HAP-1 (cell line): ENCODE results near the gene ZNRF2.
"Not testable (repeated sequence)": the region's sequence is repeated elsewhere in the genome, so short reads cannot be mapped to it uniquely, and the experiment has no call there.

ENCODE experiments used
- DNase-seq, 2 experiments: peaks; one replicate each; pipeline ENCODE4 v3.0.0-alpha.2; 2016 to 2020; ENCODE audit warnings: low spot score in 2 of 2
- H3K27me3 ChIP-seq: fragments of 250-450 bp; sonication (Bioruptor Pico); 2 replicates; pipeline ENCODE4 v1.5.1; 2020; ENCODE audit warnings: low read depth, mild to moderate bottlenecking, moderate library complexity
- H3K36me3 ChIP-seq: fragments of 250-450 bp; sonication (Bioruptor Pico); replicated peaks from 2 replicates; pipeline ENCODE4 v1.5.1; 2020; ENCODE audit warnings: mild to moderate bottlenecking
- H3K4me1 ChIP-seq: fragments of 250-450 bp; sonication (Bioruptor Pico); 2 replicates; pipeline ENCODE4 v1.5.1; 2020; ENCODE audit warnings: mild to moderate bottlenecking
- H3K4me3 ChIP-seq: fragments of 250-450 bp; sonication (Bioruptor Pico); 2 replicates; pipeline ENCODE4 v1.5.1; 2020; ENCODE audit warnings: mild to moderate bottlenecking, moderate library complexity
- H3K9me3 ChIP-seq: fragments of 250-450 bp; sonication (Bioruptor Pico); 2 replicates; pipeline ENCODE4 v1.5.1; 2020; ENCODE audit warnings: mild to moderate bottlenecking, moderate library complexity
- in situ Hi-C: fragments of 300-500 bp; cut with MboI; formaldehyde crosslinking; loops from 3 replicates; pipeline ENCODE4 v1.14.3; 2020; ENCODE audit warnings: low sequenced_read_pairs, inconsistent platforms, mixed read lengths

The ZNRF2 gene

DNA sequence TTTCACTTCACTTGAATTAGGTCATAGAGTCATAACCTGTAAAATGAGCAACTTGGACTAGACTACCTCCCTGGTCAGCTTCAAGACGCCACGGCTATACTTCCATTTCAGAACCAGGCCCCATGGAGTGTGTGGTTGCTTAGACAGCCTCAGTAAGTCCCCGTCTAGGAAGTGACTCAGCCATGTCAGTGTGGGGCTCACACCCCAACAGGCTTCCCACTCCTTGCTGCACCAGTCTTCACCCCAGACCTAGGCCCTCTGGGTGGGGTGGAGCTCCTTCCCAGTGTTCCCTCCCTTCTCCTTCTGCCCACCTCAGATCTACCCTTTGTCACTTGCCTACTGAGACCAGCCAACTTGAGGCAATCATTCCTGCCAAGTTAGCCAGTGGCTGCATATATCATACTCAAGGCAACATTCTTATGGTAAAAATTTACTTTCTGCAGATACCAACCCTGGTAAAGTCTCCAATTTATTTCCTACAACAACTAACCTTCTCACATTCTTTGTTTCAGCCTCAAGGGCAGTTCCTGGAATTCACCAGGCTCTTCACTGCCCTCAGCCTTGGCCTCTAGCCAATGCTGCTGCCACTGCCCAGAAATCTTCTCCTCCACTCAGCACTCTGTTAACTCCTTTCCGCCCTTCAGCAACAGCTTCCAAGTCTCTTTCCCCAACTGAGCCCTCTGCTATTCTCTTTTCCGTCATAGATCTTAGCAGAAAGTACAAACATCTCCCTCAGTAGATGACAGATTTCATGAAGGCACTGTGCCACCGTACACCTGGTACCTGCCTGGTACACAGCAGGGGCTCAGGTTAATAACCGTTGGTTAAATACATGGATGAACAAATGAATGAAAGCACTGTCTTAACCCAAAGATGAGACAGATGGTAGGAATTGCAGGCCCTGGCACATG lies 31.3 kb upstream of the ZNRF2 start:
- in situ Hi-C loops = no loop called here
- Histone ChIP-seq H3K4me1 (peaks cover 6% of the 10 kb centered on the region), H3K9me3 (no peaks in the 10 kb centered on the region), H3K27me3 (no peaks in the 10 kb centered on the region), H3K4me3 (no peak overlapping the region), H3K36me3 (no peaks in the 10 kb centered on the region)
- DNase-seq = no peak

GRCh38 chr7:30253796-30254165 lies 30.6 kb upstream of the ZNRF2 start:
- 0 out of 2 replicates have a peak, but pooled peaks cover 3% of the 10 kb centered on the region for H3K4me1 ChIP-seq

GRCh38 chr7:30254248-30254647 lies 30.1 kb upstream of the ZNRF2 start:
- Histone ChIP-seq H3K4me1 (0 out of 2 replicates have a peak, but pooled peaks cover 3% of the 10 kb centered on the region), H3K36me3 (no peaks in the 10 kb centered on the region), H3K4me3 (no peak overlapping the region), H3K27me3 (no peaks in the 10 kb centered on the region), H3K9me3 (no peaks in the 10 kb centered on the region)
- in situ Hi-C loops = no loop called here
- DNase-seq = no peak

More at GRCh38 chr7:30253796-30254165, 30.6 kb upstream of the ZNRF2 start:
- in situ Hi-C loops = no loop called here
- DNase-seq = no peak
- H3K4me3 ChIP-seq = no peak overlapping the region
- H3K36me3 ChIP-seq = no peaks in the 10 kb centered on the region
- no peaks in the 10 kb centered on the region for H3K27me3 ChIP-seq
- H3K9me3 ChIP-seq = no peaks in the 10 kb centered on the region

DNA sequence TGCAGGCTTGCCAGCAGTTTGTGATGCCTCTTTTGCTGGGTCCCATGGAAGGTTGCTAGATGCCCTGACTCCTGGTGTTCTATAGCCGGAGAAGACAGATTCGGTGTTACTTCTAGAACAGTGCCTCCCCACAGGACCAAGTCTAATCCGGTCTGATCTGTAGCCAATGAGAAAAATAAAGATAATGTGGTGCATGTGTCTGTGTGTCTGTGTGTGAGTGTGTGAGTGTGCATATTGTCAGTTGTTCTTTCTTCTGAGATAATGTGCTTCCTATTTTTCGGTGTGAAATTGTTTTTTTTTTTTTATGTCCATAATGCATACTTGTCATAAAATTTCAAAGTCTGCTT lies 29.7 kb upstream of the ZNRF2 start:
- in situ Hi-C loops = no loop called here
- DNase-seq = no peak
- Histone ChIP-seq H3K4me3 (no peak overlapping the region), H3K27me3 (no peaks in the 10 kb centered on the region), H3K9me3 (no peaks in the 10 kb centered on the region), H3K4me1 (0 out of 2 replicates have a peak, but pooled peaks cover 3% of the 10 kb centered on the region), H3K36me3 (no peaks in the 10 kb centered on the region)

- H3K4me1 ChIP-seq = 0 out of 2 replicates have a peak, but pooled peaks cover under 1% of the 10 kb centered on the region
- no peak for DNase-seq
- H3K4me3 ChIP-seq = no peak overlapping the region
- no peaks in the 10 kb centered on the region for H3K9me3 ChIP-seq
- in situ Hi-C loops = no loop called here
- no peaks in the 10 kb centered on the region for H3K27me3 ChIP-seq
- no peaks in the 10 kb centered on the region for H3K36me3 ChIP-seq
These were observed 29.2 kb upstream of the ZNRF2 start for GRCh38 chr7:30255064-30255769.

GRCh38 chr7:30256349-30256858 lies 28.0 kb upstream of the ZNRF2 start:
- in situ Hi-C loops = no loop called here
- H3K27me3 ChIP-seq = no peaks in the 10 kb centered on the region
- no peak for DNase-seq
- H3K4me3 ChIP-seq = no peak overlapping the region
- no peaks in the 10 kb centered on the region for H3K36me3 ChIP-seq
- no peaks in the 10 kb centered on the region for H3K4me1 ChIP-seq
- no peaks in the 10 kb centered on the region for H3K9me3 ChIP-seq

DNA sequence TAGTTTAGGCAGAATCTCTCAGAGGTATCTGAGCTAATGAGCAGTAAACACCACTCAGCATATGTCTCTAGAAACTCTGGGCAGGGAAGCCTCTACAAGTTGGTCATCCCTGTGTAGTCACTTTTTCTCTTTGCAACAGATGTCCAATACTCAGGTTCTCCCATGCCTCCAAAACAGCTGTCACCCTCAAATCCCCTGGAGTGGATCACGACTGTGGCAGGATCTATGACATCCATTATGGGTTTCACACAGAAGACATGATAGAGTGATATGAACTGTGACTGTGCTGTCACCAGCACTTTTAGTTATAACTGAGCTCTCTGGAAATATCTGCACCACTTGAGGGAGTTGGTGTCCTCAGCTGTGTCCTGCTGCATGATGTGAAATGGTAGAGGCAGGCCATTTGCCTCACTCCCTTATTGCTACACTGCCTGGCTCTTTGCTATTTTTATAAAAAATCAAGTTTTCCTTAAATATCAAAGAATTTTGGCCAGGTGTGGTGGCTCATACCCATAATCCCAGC lies 24.1 kb upstream of the ZNRF2 start:
- H3K27me3 ChIP-seq = no peaks in the 10 kb centered on the region
- no peaks in the 10 kb centered on the region for H3K36me3 ChIP-seq
- DNase-seq = no peak
- H3K4me1 ChIP-seq = no peaks in the 10 kb centered on the region
- H3K4me3 ChIP-seq = no peak overlapping the region
- in situ Hi-C loops = no loop called here
- H3K9me3 ChIP-seq = no peaks in the 10 kb centered on the region

- in situ Hi-C loops = no loop called here
- no peaks in the 10 kb centered on the region for H3K9me3 ChIP-seq
- no peaks in the 10 kb centered on the region for H3K36me3 ChIP-seq
- H3K4me3 ChIP-seq = no peak overlapping the region
- no peaks in the 10 kb centered on the region for H3K27me3 ChIP-seq
- DNase-seq = no peak
- no peaks in the 10 kb centered on the region for H3K4me1 ChIP-seq
These were observed 21.2 kb upstream of the ZNRF2 start for GRCh38 chr7:30263090-30263710.

DNA sequence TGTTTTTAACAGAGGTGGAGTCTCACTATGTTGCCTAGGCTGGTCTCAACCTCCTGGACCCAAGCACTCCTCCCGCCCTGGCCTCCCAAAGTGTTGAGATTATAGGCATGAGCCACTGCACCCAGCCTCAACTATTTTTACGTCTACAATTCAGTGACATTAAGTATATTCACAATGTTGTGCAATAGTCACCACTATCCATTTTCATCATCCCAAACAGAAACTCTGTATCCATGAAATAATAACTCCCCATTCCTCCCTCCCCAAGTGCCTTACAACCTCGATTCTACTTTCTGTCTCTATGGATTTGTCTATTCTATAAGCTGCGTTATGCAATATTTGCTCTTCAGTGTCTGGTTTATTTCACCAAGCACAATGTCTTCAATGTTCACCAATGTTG lies 20.3 kb upstream of the ZNRF2 start:
- Histone ChIP-seq H3K4me3 (no peak overlapping the region), H3K9me3 (no peaks in the 10 kb centered on the region), H3K27me3 (no peaks in the 10 kb centered on the region), H3K4me1 (no peaks in the 10 kb centered on the region), H3K36me3 (no peaks in the 10 kb centered on the region)
- in situ Hi-C loops = no loop called here
- DNase-seq = no peak

- H3K27me3 ChIP-seq, in situ Hi-C loops, H3K4me1 ChIP-seq, DNase-seq, H3K9me3 ChIP-seq, H3K4me3 ChIP-seq, H3K36me3 ChIP-seq: not testable (repeated sequence)
These were observed 19.2 kb upstream of the ZNRF2 start for GRCh38 chr7:30265189-30265588.

- H3K36me3 ChIP-seq = no peaks in the 10 kb centered on the region
- H3K27me3 ChIP-seq = no peaks in the 10 kb centered on the region
- H3K9me3 ChIP-seq = no peaks in the 10 kb centered on the region
- in situ Hi-C loops = no loop called here
- no peaks in the 10 kb centered on the region for H3K4me1 ChIP-seq
- no peak overlapping the region for H3K4me3 ChIP-seq
- no peak for DNase-seq
These were observed 17.7 kb upstream of the ZNRF2 start for GRCh38 chr7:30266686-30267085.

DNA sequence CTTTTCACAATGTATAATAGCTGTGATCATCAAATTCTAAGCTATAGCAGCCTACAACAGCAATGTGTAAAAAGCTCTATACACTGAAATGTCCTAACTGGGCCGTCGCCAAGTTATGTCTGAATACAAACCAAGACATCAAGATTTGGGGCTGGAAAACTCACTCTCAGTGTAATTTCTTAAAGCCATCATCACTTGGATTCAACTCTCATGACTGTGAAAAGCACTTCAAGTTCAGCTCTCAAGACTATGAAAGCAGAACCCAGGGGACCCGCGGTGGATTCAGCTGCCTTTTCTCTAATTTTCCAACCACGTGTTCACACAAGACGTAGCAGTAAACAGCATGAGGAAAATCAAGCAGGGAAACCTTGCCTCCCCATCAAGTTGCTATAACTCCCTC lies 15.8 kb upstream of the ZNRF2 start:
- in situ Hi-C loops = no loop called here
- no peak overlapping the region for H3K4me3 ChIP-seq
- no peaks in the 10 kb centered on the region for H3K27me3 ChIP-seq
- no peaks in the 10 kb centered on the region for H3K9me3 ChIP-seq
- no peaks in the 10 kb centered on the region for H3K36me3 ChIP-seq
- H3K4me1 ChIP-seq = no peaks in the 10 kb centered on the region
- no peak for DNase-seq

- no peaks in the 10 kb centered on the region for H3K9me3 ChIP-seq
- in situ Hi-C loops = no loop called here
- no peak overlapping the region for H3K4me3 ChIP-seq
- no peaks in the 10 kb centered on the region for H3K36me3 ChIP-seq
- H3K27me3 ChIP-seq = no peaks in the 10 kb centered on the region
- H3K4me1 ChIP-seq = no peaks in the 10 kb centered on the region
- DNase-seq = no peak
These were observed 14.9 kb upstream of the ZNRF2 start for GRCh38 chr7:30269490-30269889.

DNA sequence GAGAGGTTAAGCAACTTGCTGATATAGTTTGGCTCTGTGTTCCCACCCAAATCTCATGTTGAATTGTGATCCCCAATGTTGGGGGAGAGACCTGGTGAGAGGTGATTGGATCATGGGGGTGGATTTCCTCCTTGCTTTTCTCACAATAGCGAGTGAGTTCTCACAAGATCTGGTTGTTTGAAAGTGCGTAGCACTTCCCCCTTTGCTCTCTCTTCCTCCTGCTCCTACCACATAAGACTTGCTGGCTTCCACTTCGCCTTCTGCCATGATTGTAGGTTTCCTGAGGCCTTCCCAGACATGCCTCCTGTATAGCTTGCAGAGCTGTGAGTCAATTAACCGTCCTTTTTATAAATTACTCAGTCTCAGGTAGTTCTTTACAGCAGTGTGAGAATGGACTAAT lies 13.5 kb upstream of the ZNRF2 start:
- Histone ChIP-seq H3K4me1 (no peaks in the 10 kb centered on the region), H3K36me3 (no peaks in the 10 kb centered on the region), H3K9me3 (no peaks in the 10 kb centered on the region), H3K4me3 (no peak overlapping the region), H3K27me3 (no peaks in the 10 kb centered on the region)
- in situ Hi-C loops = no loop called here
- DNase-seq = no peak
